GM19324 (cell line): ENCODE measurements around the gene USP47.

Source experiments
- ATAC-seq: cut with Tn5 transposase; IDR thresholded peaks from one replicate; pipeline ENCODE4 v1.9.1; 2021; ENCODE audit warnings: mild to moderate bottlenecking, moderate library complexity; ENCODE audit not compliant: unreplicated experiment, low FRiP score

USP47 gene

DNA sequence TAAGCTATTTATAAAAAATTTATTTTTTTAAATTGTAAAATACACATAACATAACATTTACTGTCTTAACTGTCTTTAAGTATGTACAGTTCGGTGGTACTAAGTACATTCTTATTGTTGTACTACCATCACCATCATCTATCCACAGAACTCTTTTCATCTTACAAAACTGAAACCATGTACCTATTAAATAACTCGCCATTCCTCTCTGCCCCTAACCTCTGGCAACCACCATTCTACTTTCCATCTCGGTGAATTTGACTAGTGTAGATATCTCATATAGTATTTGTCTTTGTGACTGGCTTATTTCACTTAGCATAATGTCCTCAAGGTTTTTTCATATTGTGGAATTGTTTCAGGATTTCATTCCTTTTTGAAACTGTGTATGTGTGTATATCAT, 22.6 kb downstream of the USP47 start:
- no peak for ATAC-seq

DNA sequence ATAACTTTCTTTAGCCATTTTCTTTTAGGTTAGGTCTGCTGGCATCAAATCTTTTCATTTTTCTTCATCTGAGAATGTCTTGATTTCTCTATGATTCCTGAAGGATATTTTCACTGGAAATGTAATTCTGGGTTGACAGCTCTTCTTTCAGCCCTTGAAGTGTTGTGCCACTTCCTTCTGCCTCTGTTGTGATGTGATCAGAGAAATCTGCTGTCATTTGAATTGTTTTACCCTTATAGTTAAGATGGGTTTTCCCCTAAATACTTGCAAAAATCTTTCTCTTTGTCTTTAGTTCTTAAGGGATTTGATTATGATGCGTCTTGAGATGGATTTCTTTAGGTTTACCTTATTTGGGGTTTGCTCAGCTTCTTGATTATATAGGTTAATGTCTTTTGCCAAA, 23.0 kb downstream of the USP47 start:
- no peak for ATAC-seq

DNA sequence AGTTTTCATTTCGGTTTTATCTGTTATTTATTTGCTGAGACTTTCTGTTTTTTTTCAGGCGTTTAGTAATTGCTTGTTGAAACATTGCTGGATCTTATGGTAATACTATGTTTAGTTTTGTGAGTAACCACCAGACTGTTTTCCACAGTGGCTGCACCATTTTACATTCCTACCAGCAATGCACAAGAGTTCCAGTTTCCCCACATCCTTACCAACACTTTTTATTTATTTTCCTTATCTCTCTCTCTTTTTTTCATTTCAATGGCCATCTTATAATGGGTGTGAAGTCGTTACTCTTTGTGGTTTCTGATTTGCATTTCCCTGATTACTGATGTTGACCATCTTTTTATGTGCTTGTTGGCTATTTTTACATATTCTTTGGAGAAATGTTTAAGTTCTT, 23.7 kb downstream of the USP47 start:
- ATAC-seq = no peak

DNA sequence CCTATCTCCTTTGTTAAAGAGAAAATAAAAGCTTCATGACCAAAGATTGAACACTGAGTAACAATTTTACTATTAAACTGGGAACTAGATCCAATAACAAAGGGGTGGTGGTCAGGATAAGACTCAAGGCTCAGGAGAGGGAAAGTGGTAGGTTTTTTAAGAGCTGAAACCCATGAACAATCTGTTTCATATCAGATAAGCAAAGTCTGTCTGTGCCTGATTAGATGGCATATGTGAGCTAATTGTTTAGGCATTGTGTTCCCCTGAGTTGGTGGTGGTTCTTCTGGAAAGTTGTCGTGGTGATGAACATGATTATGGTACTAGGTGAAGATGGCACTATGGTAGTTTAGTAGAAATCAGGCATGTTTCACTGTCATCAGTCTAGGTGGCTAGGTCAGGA, 24.4 kb downstream of the USP47 start:
- ATAC-seq = no peak

DNA sequence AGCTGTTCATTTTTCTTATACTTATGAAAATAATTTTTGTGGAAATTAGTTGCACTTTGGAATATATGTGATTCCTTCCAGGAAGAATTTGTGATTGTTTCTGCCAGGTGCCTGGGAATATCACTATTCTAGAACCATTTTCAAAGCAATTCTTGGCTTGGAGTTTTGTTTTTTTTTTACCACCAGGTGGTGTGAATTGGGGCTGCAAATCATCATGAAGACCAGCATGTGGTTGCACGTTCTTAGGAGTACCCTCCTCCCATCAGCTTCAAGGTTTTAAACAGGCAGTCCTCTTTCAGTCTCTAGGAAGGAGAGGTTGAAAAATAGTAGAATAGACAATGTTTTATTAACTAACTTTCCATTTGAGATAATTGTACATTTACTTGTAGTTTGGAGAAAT, 25.9 kb downstream of the USP47 start:
- no peak for ATAC-seq

DNA sequence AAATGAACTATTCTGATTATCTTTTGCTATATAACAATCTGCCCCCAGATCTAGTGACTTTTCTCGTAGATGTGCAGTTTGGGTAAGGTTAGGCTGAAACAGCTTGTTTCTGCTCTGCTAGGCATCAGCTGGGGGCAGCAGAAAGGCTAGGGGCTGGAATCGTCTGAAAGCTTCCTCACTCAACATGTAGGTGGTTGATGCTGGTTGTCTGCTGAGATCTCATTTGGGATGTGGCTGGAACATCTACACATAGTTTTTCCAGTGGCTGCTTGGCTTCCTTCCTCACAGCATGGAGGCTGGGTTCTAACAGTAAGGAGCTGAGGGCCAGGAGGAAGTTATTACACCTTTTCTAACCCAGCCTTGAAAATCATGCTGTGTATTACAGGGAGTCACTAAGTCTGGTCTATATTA, 30.2 kb downstream of the USP47 start:
- no peak for ATAC-seq

DNA sequence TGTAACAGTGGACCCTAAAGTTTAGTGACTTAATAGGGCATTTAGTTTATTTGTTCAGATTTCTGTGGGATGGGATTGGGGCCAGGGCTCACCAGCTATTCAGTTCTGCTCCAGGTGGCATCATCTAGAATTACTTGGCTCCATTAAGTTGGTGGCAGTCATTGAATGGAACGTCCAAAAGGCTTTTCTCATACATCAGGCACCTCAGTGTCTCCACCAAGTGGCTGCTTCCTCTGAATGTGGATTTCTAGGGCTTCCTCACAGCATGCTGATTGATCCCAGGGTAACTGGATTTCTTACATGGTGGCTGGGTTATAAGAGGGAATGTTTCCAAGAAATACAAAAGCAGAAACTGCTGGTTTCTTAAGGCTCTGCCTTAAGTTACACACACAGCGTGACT, 34.7 kb downstream of the USP47 start:
- no peak for ATAC-seq

DNA sequence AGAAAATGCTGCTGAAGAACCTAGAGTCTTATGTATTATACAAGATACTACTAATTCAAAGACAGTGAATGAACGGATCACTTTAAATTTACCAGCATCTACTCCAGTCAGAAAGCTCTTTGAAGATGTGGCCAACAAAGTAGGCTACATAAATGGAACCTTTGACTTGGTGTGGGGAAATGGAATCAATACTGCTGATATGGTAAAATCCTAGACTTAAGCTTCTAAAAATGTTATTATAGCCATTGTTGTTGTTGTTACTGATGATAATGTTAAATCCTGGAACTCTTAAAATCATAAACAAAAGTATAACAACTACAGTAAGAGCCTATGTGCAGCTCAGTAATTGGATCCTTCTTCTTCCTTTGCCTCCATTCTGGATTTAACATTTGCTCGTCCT, 38.4 kb downstream of the USP47 start:
- ATAC-seq = no peak

DNA sequence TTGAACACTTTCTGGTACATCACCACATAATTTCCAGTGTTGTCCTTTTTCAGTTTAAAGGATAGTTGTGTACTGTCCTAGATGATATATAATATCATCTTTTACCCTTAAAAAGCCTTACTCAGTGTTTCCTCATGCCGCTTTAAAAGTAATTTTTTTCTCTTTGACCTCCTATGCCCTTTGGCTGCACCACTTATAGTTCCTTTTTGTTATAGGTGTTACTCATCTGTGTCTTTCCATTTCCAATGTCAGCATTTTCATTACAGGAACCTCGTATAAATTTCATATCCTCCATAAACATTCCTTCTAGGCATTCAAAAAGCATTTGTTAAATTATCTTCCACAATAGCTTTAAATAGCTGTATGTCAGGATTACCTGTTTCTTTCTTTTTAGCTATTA, 40.8 kb downstream of the USP47 start:
- ATAC-seq = no peak

DNA sequence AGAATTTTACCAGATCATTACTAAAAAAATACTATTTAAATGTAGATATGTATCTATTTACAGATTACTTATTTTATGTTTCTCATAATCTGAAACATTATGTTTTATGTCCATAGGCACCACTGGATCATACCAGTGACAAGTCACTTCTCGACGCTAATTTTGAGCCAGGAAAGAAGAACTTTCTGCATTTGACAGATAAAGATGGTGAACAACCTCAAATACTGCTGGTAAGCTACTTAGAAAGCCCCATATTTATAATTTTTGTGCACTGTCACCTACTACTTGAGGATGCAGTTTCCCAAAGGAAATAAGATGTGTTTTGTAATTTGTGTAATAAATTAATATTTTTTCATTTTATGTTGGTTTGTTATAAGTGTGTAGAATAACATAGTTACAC, 42.6 kb downstream of the USP47 start:
- no peak for ATAC-seq

DNA sequence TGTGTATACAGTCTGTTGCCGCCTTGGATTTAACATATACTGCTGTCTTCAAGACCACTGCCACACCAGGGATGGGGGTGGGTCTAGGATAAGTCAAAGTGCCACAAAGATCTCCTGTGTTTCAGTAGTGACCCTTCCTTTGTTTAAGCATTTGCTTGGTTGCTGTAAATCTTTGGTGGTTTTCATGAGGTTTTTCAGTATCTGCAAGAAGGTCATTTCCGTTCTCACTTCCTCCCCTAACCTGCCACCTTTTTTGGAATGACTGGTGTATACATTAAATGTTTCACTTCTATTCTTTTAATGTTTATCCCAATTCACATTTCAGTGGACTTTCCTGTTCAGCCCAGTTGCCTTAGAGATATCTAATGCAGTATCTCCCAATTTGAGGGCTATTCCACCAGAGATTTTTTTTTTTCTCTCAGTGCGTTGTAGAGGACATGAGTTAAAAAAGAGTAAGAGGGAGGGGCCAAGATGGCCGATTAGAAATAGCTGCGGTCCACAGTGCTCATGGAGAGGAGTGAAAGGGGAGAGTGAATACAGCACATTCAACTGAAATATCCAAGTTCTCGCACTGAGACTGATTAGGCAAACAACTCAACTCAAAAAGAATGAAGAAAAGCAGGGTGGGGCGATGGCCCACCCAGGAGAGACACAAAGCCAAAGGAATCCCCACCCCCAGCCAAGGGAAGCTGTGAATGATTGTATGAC, 43.2 kb downstream of the USP47 start:
- ATAC-seq = no peak

DNA sequence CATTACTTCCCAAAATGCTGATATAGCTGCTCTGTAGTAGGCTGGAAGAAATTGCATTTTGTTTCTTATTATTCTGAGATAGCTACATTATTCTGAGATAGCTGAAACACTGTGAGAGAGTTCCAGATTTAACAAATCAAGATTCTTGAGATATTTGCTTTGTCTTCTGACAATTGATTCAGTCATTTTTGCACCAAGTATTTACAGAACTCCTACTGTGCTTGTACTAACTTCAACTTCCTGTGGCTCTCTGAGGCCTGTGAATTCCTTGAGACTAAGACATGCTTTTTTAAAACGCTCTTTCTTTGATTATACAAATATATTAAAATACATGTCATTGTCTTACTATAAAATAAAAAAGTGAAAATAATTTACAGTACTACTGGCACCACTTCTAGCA, 52.7 kb downstream of the USP47 start:
- ATAC-seq = no peak

DNA sequence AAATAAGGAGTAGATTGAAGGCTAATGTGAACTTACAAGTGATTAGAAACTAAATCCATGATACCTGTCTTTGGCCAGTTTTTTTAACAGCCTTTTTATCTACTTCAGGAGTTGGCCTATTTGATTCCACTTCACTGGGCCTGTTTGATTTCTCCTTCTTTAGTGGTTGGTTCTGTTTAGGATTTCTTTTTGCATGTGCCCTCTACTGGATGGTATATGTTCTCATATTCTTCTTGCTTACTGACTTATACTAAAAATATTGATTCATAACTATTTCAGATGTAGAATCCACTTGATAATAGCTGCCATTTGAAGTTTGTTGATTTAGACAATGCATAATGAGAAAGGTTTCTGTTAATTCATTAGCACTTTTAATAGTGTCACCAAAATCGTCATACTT, 53.9 kb downstream of the USP47 start:
- ATAC-seq = no peak

DNA sequence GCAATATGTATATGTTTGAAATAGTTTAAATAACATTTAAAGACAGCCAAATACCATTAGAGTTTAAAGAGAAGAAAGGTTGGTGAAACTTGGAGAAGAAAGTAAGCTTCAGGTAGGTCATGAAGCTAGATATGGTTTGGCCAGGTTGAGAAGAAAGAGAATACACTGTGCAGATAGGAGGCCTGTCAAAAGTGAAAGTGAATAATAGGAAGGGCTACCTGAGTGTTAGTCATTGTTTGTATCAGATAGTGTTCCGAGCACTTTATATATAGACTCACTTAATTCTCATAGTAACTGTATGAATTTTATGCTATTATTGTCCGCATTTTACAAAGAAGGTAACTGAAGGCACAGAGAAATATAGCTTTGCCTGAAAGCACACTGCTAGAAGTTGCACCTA, 56.9 kb downstream of the USP47 start:
- no peak for ATAC-seq

DNA sequence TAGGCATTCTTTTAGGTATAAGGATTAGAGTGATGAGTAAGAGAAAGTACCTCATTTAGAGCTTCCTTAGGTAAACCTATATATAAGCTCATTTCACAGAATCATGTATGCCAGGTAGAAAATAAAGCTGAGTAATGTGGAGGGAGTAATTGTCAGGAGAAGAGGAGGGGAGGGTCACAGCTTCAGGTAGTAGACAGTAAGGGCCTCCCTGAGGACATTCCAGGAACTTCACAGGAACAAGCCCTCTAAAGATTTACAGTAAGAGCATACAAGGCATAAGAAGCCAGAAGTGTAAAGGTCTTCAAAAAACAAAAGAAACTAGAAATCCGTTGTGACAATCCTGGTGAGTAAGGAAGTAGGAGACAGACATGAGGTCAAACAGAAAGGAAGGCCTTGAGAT, 57.6 kb downstream of the USP47 start:
- no peak for ATAC-seq

DNA sequence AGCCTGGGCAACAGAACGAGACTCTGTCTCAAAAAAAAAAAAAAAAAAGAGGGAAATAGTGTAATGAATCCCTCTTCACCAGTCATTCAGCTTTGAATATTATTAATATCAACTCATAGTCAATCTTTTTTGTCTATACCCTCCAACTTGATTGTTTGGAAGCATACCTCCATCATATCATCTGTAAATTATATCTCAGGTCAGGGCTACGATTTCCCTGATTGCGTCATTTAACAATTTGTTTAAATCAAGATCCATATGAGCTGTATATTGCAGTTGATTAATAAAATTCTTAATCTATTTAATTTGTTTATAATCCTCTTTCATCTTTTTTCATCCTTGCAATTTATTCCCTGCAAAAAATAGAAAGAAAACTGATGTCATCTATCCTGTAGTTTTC, 60.2 kb downstream of the USP47 start:
- ATAC-seq = no peak

DNA sequence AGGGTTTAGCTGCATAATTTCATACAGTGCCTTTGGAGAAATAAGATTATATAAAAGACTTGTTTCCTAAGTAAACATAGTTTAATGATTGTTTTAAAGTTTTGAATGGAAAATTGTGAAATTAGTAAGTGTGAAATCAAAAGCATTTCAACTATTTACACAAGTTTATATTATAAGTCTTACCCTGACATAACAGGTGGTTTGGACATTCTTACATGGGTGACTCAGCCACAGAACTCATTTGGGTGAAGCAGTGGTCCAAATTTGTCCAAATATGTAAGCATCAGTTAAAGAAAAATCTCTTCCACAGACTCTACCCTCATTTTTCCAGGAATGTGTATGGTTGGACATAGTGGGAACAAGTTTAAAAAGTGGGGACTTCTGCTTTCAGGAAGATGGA, 68.0 kb downstream of the USP47 start:
- no peak for ATAC-seq

DNA sequence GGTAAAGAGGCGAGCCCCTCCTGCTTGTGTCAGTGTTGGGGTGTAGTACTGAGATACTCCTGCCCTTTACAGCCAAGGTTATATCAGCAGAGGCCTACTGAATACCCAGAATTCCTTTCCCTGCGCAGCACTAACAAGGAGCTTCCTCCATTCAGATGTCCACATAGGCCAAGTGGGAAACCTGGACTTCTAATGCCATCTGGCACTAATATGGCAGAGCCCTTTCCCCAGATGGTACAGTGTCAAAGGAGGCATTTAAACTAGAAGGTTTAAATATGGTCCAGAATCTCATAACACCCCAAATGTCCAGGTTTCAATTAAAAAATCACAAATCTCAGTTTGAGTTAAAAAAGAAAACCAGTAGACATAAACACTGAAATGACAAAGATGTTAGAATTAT, 68.8 kb downstream of the USP47 start:
- ATAC-seq = no peak

DNA sequence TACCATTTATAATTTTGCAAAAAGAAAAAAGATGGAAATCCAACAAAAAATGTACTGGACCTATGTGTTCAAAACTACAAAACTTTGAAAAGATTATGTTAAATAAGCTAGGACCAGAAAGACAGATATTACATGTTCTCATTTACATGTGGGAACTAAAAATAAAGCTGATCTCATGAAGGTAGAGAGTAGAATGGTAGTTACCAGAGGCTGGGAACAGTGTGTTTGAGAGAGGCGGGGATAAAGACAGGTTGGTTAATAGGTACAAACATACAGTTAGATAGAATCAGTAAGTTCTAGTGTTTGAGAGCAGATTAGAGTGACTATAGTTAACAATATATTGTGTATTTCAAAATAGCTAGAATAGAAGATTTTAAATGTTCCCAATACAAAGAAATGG, 71.6 kb downstream of the USP47 start:
- no peak for ATAC-seq

DNA sequence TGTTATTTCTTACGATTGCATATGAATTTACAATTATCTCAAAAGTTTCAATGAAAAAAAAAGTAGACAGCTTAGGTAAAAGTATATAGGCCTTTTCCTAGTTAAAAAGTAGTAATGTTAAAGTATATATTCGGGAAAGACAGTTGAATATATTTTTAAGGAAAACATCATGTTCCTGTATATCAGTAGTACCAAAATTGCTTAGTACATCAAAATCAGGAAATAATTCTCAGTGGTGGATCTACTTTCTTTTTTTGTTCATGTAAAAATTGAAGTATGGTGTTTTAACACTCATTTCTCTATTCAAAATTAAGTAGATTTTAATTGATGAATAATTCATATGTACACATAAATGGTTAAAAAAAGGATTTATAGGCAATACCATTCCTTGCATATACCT, 73.9 kb downstream of the USP47 start:
- no peak for ATAC-seq

DNA sequence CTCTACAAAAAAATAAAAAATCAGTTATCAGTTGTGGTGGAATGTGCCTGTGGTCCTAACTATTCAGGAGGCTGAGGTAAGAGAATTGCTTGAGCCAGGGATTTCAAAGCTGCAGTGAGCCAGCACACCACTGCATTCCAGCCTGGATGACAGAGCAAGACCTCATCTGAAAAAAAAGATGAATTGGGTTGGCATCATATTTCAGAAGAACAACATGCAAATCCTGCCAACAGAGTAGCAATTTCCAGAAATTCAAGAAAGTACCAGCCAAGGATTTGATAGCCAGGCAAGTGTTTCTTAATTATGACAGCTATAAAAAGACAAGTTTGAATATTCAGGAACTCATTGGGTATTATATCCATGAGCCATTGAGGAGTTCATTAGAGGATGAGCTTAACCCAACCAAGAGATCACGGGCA, 75.2 kb downstream of the USP47 start:
- ATAC-seq = no peak

DNA sequence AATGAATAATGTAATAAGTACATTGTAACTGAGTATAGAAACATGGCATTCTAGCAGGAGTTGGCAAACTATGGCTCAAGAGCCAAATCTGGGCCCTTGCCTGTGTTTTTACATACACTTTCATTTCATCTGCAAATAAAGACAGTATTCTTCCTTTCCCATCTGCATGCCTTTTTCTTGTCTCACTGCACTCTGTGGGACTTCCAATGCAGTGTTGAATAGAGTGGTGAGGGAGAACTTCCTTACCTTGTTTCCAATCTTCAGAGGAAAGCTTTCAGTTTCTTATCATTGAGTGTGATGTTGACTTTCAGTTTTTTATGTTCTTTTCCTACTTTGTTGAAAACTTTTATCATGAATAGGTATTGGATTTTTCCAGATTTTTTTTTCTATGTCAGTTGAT, 82.1 kb downstream of the USP47 start:
- ATAC-seq = no peak

DNA sequence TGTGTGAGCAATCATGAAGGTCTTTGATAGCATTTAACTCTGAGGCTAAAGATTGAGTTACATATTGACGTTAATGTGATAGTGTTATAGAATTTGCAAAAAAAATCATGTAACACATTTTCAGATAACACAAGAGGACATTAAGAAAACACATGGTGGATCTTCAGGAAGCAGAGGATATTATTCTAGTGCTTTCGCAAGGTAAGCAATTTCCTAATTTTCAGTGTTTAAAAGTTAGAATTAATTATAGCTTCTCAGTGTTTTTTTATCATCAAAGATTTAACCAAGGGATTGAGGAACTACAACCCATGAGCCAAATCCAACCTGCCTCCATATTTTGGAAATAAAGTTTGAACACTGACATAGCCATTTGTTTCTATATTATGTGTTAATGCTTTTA, 88.1 kb downstream of the USP47 start:
- no peak for ATAC-seq
